Panc1 (cell line): Measurements from ENCODE around the gene FCRL5. TPM values are rescaled to one million over a fixed set of nuclear protein-coding genes. Genes with fewer than 3 reads are reported as not detected.

ENCODE experiments used
- ATAC-seq: fragments of 200-7000 bp; cut with Tn5 transposase; 2 replicates; pipeline ENCODE4 v1.9.1; 2020; ENCODE audit warnings: mild to moderate bottlenecking, moderate library complexity
- Bru-seq: library from RNA; stranded (reverse); fragments of 400-500 nt; gene quantifications from one replicate; lab custom pipeline; 2021; lab: Mats Ljungman, UMichigan
- BruChase-seq, 2 experiments: library from RNA; stranded (reverse); fragments of 400-500 nt; gene quantifications; one replicate each; lab custom pipeline; 2021; lab: Mats Ljungman, UMichigan
- BruUV-seq: library from RNA; stranded (reverse); fragments of 400-500 nt; replicated peaks from 2 replicates; lab custom pipeline; 2021; lab: Mats Ljungman, UMichigan
- CTCF ChIA-PET: fragments of 300-600 bp; sonication (Branson Sonifier 250); formaldehyde crosslinking; loops from one replicate; lab custom pipeline; 2022; ENCODE audit warnings: antibody characterized with exemption; lab: Charles Lee
- POLR2A ChIA-PET: fragments of 300-600 bp; sonication (Branson Sonifier 250); formaldehyde crosslinking; loops from one replicate; lab custom pipeline; 2022; ENCODE audit warnings: antibody characterized with exemption; lab: Charles Lee
- DNase-seq: peaks from one replicate; pipeline ENCODE4 v3.0.0-alpha.2; 2010; ENCODE audit warnings: low read depth, low spot score
- H3K27ac ChIP-seq: 2 replicates; pipeline ENCODE4 v1.5.1; 2011; ENCODE audit warnings: mild to moderate bottlenecking, low read length, inconsistent platforms
- H3K27me3 ChIP-seq: fragments of 200-500 bp; sonication (Bioruptor generic); 2 replicates; pipeline ENCODE4 v1.6.0; 2014; ENCODE audit warnings: low read length, inconsistent platforms; ENCODE audit not compliant: control insufficient read depth, insufficient read depth
- H3K36me3 ChIP-seq: fragments of 200-500 bp; sonication (Bioruptor generic); 2 replicates; pipeline ENCODE4 v1.5.1; 2014; ENCODE audit warnings: inconsistent platforms, mild to moderate bottlenecking, low read length, moderate library complexity; ENCODE audit not compliant: control insufficient read depth, insufficient read depth
- H3K4me1 ChIP-seq: 2 replicates; pipeline ENCODE4 v1.5.1; 2011; ENCODE audit warnings: inconsistent platforms, mild to moderate bottlenecking, low read length, moderate library complexity; ENCODE audit not compliant: control insufficient read depth, insufficient read depth
- H3K4me3 ChIP-seq, 2 experiments: 2 replicates each; pipeline ENCODE4 v1.5.1; 2011 to 2012; ENCODE audit warnings: low read depth in 2 of 2, low read length in 2 of 2, mild to moderate bottlenecking in 2 of 2, inconsistent platforms in 1 of 2, moderate library complexity in 1 of 2
- H3K9me3 ChIP-seq: fragments of 200-500 bp; sonication (Bioruptor generic); 2 replicates; pipeline ENCODE4 v1.5.1; 2014; ENCODE audit warnings: low read depth, mild to moderate bottlenecking, inconsistent platforms, low read length, moderate library complexity; ENCODE audit not compliant: control insufficient read depth, insufficient read depth
- CTCF ChIP-seq: fragments of 450-650 bp; IDR thresholded peaks from 2 replicates; pipeline ENCODE4 v1.5.1; 2017; ENCODE audit warnings: mild to moderate bottlenecking
- POLR2AphosphoS5 ChIP-seq: IDR thresholded peaks from 2 replicates; pipeline ENCODE4 v1.6.1; 2012; ENCODE audit warnings: mild to moderate bottlenecking, low read depth, low read length, moderate library complexity
- REST ChIP-seq, 2 experiments: IDR thresholded peaks; 2 replicates each; pipeline ENCODE4 v1.6.1; 2011 to 2012; ENCODE audit warnings: low read depth in 2 of 2, control low read depth in 1 of 2, low read length in 1 of 2, mild to moderate bottlenecking in 1 of 2, moderate library complexity in 1 of 2; ENCODE audit not compliant: insufficient read depth in 1 of 2
- SIN3A ChIP-seq: IDR thresholded peaks from 2 replicates; pipeline ENCODE4 v1.6.1; 2012; ENCODE audit warnings: low read depth, mild to moderate bottlenecking, low read length, moderate library complexity, borderline replicate concordance; ENCODE audit not compliant: insufficient read depth
- TCF7L2 ChIP-seq: IDR thresholded peaks from 2 replicates; pipeline ENCODE4 v1.6.1; 2011; ENCODE audit warnings: mild to moderate bottlenecking, low read depth, low read length, inconsistent platforms
- in situ Hi-C: cut with HindIII; loops from 2 replicates; pipeline ENCODE4 v1.10.0; 2016; ENCODE audit warnings: low sequenced_read_pairs, low pct_unique_long_range_greater_than_20kb
- intact Hi-C: fragments of 100-400 bp; cut with micrococcal nuclease; formaldehyde crosslinking; loops from one replicate; pipeline ENCODE4 v1.10.0; 2022; ENCODE audit not compliant: unreplicated experiment
- long read RNA-seq: library from polyadenylated mRNA; unstranded; transcript quantifications from one replicate; pipeline ENCODE4 v2.0.0, GENCODE V29; 2021; ENCODE audit not compliant: unreplicated experiment
- polyA plus RNA-seq: library from polyadenylated mRNA; unstranded; fragments of >200 nt; gene quantifications from one replicate; pipeline ENCODE4 v1.2.1, GENCODE V29; 2012; ENCODE audit warnings: missing spikeins; ENCODE audit not compliant: insufficient read length
- total RNA-seq: library from RNA; stranded (reverse); gene quantifications from one replicate; pipeline ENCODE4 v1.2.1, GENCODE V29; 2021; ENCODE audit not compliant: unreplicated experiment

The FCRL5 gene
- not detected for total RNA-seq
- not detected for polyA plus RNA-seq
- Bru-seq, nascent RNA, result not detected
- percentile 2 among the genes with signal in this experiment for BruChase-seq, experiment 1, labeled RNA remaining after a 2-hour chase
- percentile 3 among the genes with signal in this experiment for BruChase-seq, experiment 2, labeled RNA remaining after a 6-hour chase
- long read RNA-seq, result 0 reads

- TF ChIP-seq REST (IDR thresholded peaks at IDR 0.05; ENCODE audit: insufficient read depth in 1 of 2, low read depth in 2 of 2, low read length in 1 of 2) (no peak), POLR2AphosphoS5 (no peak), SIN3A (no peak), CTCF (no peak), TCF7L2 (no peak)
- Histone ChIP-seq H3K27ac (no peak within 1 kb of the TSS), H3K9me3 (no peaks in the 10 kb centered on the region), H3K4me1 (no peaks in the 10 kb centered on the region), H3K27me3 (no peaks in the 10 kb centered on the region), H3K4me3 (no peak within 1 kb of the TSS), H3K36me3 (no peaks in the 10 kb centered on the region)
- ATAC-seq (no peak), DNase-seq (no peak)
- BruUV-seq, result no TSS peak
- intact Hi-C loops (no loop called here), in situ Hi-C loops (no loop called here)
- ChIA-PET CTCF (no interaction called here), POLR2A (no interaction called here)
Measured at GRCh38 chr1:157551694-157552693, at the start of gene FCRL5. Gene FCRL5, minus strand, starts transcription at chr1:157552515. Its CDS starts 153 bp downstream, at chr1:157552362.

- POLR2A ChIA-PET, result no interaction called here
- no peaks in the 10 kb centered on the region for H3K4me1 ChIP-seq
- H3K9me3 ChIP-seq, result no peaks in the 10 kb centered on the region
- H3K36me3 ChIP-seq, result no peaks in the 10 kb centered on the region
- ATAC-seq, result no peak
- no peak for TF ChIP-seq POLR2AphosphoS5
- TF ChIP-seq SIN3A, result no peak
- TF ChIP-seq CTCF, result no peak
- TF ChIP-seq REST (IDR thresholded peaks at IDR 0.05; ENCODE audit: insufficient read depth in 1 of 2, low read depth in 2 of 2, low read length in 1 of 2), result no peak
- no peak for TF ChIP-seq TCF7L2
- H3K27me3 ChIP-seq, result no peaks in the 10 kb centered on the region; the same call in none of the 2 replicates
- intact Hi-C loops, result no loop called here
- no peak for DNase-seq
- in situ Hi-C loops, result no loop called here
- no peak overlapping the region for H3K4me3 ChIP-seq
- BruUV-seq, result no TSS peak
- no peak overlapping the region for H3K27ac ChIP-seq
- CTCF ChIA-PET, result no interaction called here
Measured at GRCh38 chr1:157600236-157600635, 47.9 kb upstream of the FCRL5 start.
